Right lobe of liver (tissue), 6 donors: ENCODE data around the gene C1QC. TPM values are rescaled to one million over a fixed set of nuclear protein-coding genes. Genes with fewer than 3 reads are reported as not detected.
A peak's percentile ranks its signal among the peaks of the same experiment; 100 is the strongest.

Experiments
- ATAC-seq, 4 donors: fragments of 200-7000 bp; cut with Tn5 transposase; one replicate each; pipeline ENCODE4 v1.9.1; 2020; ENCODE audit warnings: mild to moderate bottlenecking in 4 of 4, moderate library complexity in 4 of 4
- DNase-seq, 3 donors: peaks; one replicate each; pipeline ENCODE4 v3.0.0-alpha.2; 2020
- H3K27ac ChIP-seq, 3 donors: fragments of 200-600 bp; one replicate each; pipeline ENCODE4 v1.8.0; 2022
- H3K27me3 ChIP-seq, 2 donors: fragments of 200-600 bp; one replicate each; pipeline ENCODE4 v1.8.0; 2022
- H3K36me3 ChIP-seq, 4 donors: fragments of 200-600 bp; sonication (generic) in 1 of 4; one replicate each; pipeline versions ENCODE4 v1.5.1 to v1.8.0; 2017 to 2022; ENCODE audit warnings: control low read depth in 1 of 4
- H3K4me1 ChIP-seq, 4 donors: fragments of 200-600 bp; sonication (generic) in 1 of 4; one replicate each; pipeline versions ENCODE4 v1.5.1 to v1.8.0; 2017 to 2022; ENCODE audit warnings: control low read depth in 1 of 4
- H3K4me3 ChIP-seq, 3 donors: fragments of 200-600 bp; one replicate each; pipeline ENCODE4 v1.8.0; 2022
- H3K9me3 ChIP-seq, 4 donors: fragments of 200-600 bp; sonication (generic) in 1 of 4; one replicate each; pipeline versions ENCODE4 v1.5.1 to v1.8.0; 2017 to 2022; ENCODE audit warnings: control low read depth in 1 of 4
- POLR2A ChIP-seq: fragments of 450-650 bp; IDR thresholded peaks from one replicate; pipeline ENCODE4 v1.6.1; 2017; ENCODE audit warnings: antibody characterized with exemption, mild to moderate bottlenecking
- WGBS: methylation state at CpG from one replicate; pipeline ENCODE4 v1.1.6; 2018; ENCODE audit warnings: low coverage, low lambda C conversion rate; ENCODE audit not compliant: insufficient coverage; ENCODE audit errors: missing lambda C conversion rate; 5-methylcytosine and 5-hydroxymethylcytosine counted together
- intact Hi-C, 2 donors: fragments of 100-400 bp; cut with DNase I; formaldehyde crosslinking; loops; one replicate each; pipeline versions ENCODE4 v1.11.2 to v1.14.1; 2022
- total RNA-seq, 6 experiments: library from RNA; depleted of rRNA in 2 of 6; stranded (reverse); fragments of >200 nt in 2 of 6; fragmentation: NEBNext Ultra II Directional in 3 of 6; extraction: Animal tissue kit (Norgen Biotek cat#: 25700) in 3 of 6; gene quantifications; one replicate each; pipeline versions ENCODE4 v1.1.0 to v1.2.4, GENCODE V29; 2016 to 2023
- TF ChIP-seq, protein P1 (sequence below), 4 donors: fragments of 200-600 bp in 3 of 4; fragments of 450-650 bp in 1 of 4; IDR thresholded peaks; one replicate each; pipeline versions ENCODE4 v1.5.1 to v1.8.0; 2016 to 2022; ENCODE audit warnings: antibody characterized with exemption in 4 of 4, mild to moderate bottlenecking in 2 of 4
- donor health status: DM: no; HTN: yes; CAD: no.
- donor health status: DM: no; HTN: no; CAD: no.
- donor health status: DM: no; HTN: no; CAD: no.
- donor health status: DM: no; HTN: yes; CAD: no.
- donor health status: DM: no; HTN: yes; CAD: no.

The C1QC gene
- total RNA-seq, 6 experiments from 2014 or later = 63.3 to 305 (median 71.9) TPM

DNA sequence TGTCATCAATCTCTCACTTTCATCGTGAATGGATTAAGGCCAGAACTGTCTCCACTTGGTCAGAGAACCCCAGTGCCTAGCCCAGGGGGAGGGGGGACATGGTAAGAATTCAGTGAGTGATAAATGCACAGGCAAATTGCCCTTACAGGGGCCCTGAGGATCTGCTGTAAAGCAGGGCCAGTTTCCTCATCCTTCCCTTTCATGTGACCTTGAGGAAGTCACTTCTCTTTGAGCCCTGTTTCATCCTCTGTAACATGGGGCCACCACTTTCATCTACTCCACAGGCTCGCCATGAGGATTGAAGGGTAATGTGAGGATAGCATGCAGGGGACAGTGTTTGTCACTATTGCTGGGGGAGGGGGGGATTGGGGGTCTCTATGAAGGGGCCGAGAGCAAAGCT, 35.1 kb upstream of the C1QC start:
- ATAC-seq (no peak), DNase-seq (no peak)
- Histone ChIP-seq H3K4me3 (no peak overlapping the region), H3K4me1 (no peaks in the 10 kb centered on the region), H3K36me3 (no peaks in the 10 kb centered on the region), H3K27me3 (no peaks in the 10 kb centered on the region), H3K9me3 (no peaks in the 10 kb centered on the region), H3K27ac (no peak overlapping the region)
- WGBS = 35% methylated on average over 2 of the region's 3 CpGs
- TF ChIP-seq, protein P1, sequence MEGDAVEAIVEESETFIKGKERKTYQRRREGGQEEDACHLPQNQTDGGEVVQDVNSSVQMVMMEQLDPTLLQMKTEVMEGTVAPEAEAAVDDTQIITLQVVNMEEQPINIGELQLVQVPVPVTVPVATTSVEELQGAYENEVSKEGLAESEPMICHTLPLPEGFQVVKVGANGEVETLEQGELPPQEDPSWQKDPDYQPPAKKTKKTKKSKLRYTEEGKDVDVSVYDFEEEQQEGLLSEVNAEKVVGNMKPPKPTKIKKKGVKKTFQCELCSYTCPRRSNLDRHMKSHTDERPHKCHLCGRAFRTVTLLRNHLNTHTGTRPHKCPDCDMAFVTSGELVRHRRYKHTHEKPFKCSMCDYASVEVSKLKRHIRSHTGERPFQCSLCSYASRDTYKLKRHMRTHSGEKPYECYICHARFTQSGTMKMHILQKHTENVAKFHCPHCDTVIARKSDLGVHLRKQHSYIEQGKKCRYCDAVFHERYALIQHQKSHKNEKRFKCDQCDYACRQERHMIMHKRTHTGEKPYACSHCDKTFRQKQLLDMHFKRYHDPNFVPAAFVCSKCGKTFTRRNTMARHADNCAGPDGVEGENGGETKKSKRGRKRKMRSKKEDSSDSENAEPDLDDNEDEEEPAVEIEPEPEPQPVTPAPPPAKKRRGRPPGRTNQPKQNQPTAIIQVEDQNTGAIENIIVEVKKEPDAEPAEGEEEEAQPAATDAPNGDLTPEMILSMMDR (IDR thresholded peaks at IDR 0.05) = no peak
- intact Hi-C loops = no loop called here

DNA sequence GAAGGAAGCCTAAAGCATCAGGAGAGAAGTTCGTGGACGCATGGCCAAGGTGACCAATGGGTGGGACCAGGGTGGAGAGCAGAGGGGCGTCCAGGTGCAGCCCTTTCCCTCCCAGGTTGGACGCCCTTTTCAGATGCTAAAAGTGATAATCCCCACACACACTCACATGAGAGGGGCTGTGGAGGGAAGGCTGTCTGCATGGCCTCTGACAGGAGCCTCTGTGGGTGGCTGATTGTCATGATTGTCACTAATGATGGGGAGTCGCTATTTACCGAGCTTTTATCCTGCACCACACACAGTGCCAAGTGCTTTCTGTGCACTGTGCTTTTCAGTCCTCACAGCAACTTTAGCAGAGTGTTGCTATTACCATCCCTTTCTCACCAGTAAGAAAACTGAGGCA, 34.1 kb upstream of the C1QC start:
- Histone ChIP-seq H3K27me3 (no peaks in the 10 kb centered on the region), H3K4me3 (no peak overlapping the region), H3K27ac (no peak overlapping the region), H3K36me3 (no peaks in the 10 kb centered on the region), H3K9me3 (no peaks in the 10 kb centered on the region), H3K4me1 (no peaks in the 10 kb centered on the region)
- WGBS = 14% methylated on average over 5 of the region's 6 CpGs
- no peak for TF ChIP-seq POLR2A
- TF ChIP-seq, protein P1 (IDR thresholded peaks at IDR 0.05) = no peak
- ATAC-seq (no peak), DNase-seq (no peak)
- intact Hi-C loops = no loop called here

DNA sequence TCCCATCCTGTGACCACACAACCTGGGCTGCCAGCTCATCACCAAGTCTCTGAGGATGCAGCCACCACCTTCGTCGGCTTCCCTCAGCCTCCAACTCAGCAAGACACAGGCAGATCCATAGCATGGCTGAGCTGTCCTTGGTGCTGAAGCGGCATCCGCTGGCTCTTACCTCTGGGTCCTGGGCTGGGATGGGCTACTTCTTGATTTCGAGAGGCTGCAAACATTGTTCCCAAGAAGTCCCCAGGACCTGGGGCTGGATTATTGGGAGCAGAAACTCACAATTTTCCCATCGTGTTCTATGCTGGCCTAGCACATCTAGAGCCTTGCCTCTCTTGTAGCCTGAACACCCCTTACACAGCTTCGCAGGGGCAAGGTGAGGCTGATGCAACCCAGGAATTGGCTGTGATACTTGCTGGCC, 31.9 kb upstream of the C1QC start:
- ATAC-seq (peak in 3 of 4 donors; percentile 24 to 55 (median 25)), DNase-seq (no peak)
- Histone ChIP-seq H3K4me1 (no peaks in the 10 kb centered on the region), H3K27ac (no peak overlapping the region), H3K27me3 (no peaks in the 10 kb centered on the region), H3K9me3 (no peaks in the 10 kb centered on the region), H3K36me3 (no peaks in the 10 kb centered on the region), H3K4me3 (no peak overlapping the region)
- TF ChIP-seq, protein P1 (IDR thresholded peaks at IDR 0.05) = no peak
- no peak for TF ChIP-seq POLR2A
- WGBS = 19% methylated on average over 7 of the region's 7 CpGs
- intact Hi-C loops = loop anchor here in 1 of 2 donors (10.0 kb wide), 1 partner anchor 57 kb away; no protein-coding TSS in a partner anchor

DNA sequence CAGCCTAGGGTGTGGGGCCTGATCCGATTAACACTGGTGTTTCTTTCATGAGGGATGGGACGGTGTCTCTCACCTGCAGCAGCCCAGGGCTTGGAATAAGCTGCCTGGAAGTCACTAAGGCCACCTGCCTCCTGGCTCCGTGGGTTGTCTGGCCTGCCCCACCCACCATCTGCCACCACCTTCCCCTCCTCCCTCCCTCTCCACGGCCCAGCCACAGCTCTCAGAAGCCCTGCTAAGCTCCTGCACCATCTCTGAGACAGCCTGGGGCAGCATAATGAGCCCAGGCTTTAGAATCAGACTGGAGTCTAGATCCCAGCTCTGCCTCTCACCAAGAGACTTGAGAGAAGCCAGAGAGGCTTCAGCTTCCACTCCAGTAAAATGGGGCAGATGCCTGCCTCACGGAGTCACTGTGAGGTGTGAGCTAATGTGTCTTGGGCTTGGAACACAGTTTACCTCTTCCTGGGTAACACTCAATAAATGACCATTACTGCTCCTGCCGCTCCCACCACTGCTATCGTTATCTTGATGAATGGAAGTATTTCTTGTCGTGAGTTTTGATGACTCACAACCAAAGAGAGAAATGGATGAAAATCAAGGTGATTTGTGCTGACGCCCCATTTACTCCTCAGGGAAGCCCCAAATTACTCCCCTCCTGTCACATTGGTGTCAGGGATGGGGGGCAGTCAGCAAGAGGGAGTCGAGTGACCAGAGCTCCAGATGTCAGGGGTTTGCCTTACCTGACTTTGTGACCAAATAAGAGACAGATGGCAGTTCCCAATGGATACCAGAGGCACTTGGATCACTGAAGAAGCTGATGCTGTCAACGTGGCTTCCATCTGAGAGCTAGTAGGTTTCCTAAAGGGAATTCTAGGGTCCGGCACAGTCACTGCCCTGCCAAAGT, 30.5 kb upstream of the C1QC start:
- TF ChIP-seq, protein P1 (IDR thresholded peaks at IDR 0.05) = no peak
- no peak for TF ChIP-seq POLR2A
- no peak for ATAC-seq
- Histone ChIP-seq H3K36me3 (no peaks in the 10 kb centered on the region), H3K27ac (no peak overlapping the region), H3K4me1 (no peaks in the 10 kb centered on the region), H3K4me3 (no peak overlapping the region), H3K9me3 (no peaks in the 10 kb centered on the region), H3K27me3 (no peaks in the 10 kb centered on the region)
- no peak for DNase-seq
- WGBS = 29% methylated on average over 9 of the region's 12 CpGs
- intact Hi-C loops = loop anchor here in 1 of 2 donors (10.0 kb wide), 1 partner anchor 58 kb away; no protein-coding TSS in a partner anchor
